Measurements from ENCODE around the gene AUTS2.
A peak's percentile ranks its signal among the peaks of the same experiment; 100 is the strongest.

The AUTS2 gene

GRCh38 chr7:70053421-70053820 lies 455.1 kb downstream of the AUTS2 start:
- TF ChIP-seq ZNF10 (tag by site-specific recombination; IDR thresholded peaks at IDR 0.05) (no peak), ZNF148 (tag by site-specific recombination; IDR thresholded peaks at IDR 0.05; ENCODE audit: borderline replicate concordance) (no peak), ZNF629 (tag by site-specific recombination; IDR thresholded peaks at IDR 0.05) (0 out of 2 replicates have a peak, but pooled peaks have one; percentile 17), ZNF26 (tag by site-specific recombination; IDR thresholded peaks at IDR 0.05) (no peak)
- Histone ChIP-seq H3K36me3 (ENCODE audit: control insufficient read depth in 2 of 2, insufficient read depth in 1 of 2, low read length in 2 of 2) (no peaks in the 10 kb centered on the region), H3K9me3 (ENCODE audit: control insufficient read depth, insufficient read depth, low read depth, low read length) (no peaks in the 10 kb centered on the region), H3K4me3 (ENCODE audit: low read depth, low read length) (no peak overlapping the region), H3K27ac (ENCODE audit: extremely low read depth, low read depth, low read length) (no peak overlapping the region), H3K4me1 (ENCODE audit: control insufficient read depth, insufficient read depth, low read length) (peaks cover 21% of the 10 kb centered on the region)
- ChIA-PET POLR2A (no interaction called here), CTCF (interaction anchor here (0.6 to 2.5 kb wide), 7 partner anchors 9 to 645 kb away, joined by 3 to 14 read pairs (median 4); no protein-coding TSS in a partner anchor)

GRCh38 chr7:70053989-70054388 lies 455.7 kb downstream of the AUTS2 start:
- Histone ChIP-seq H3K4me1 (ENCODE audit: control insufficient read depth, insufficient read depth, low read length) (peaks cover 21% of the 10 kb centered on the region), H3K36me3 (ENCODE audit: control insufficient read depth in 2 of 2, insufficient read depth in 1 of 2, low read length in 2 of 2) (no peaks in the 10 kb centered on the region), H3K4me3 (ENCODE audit: low read depth, low read length) (no peak overlapping the region), H3K27ac (ENCODE audit: extremely low read depth, low read depth, low read length) (no peak overlapping the region), H3K9me3 (ENCODE audit: control insufficient read depth, insufficient read depth, low read depth, low read length) (no peaks in the 10 kb centered on the region)
- ChIA-PET POLR2A (no interaction called here), CTCF (interaction anchor here (0.6 to 2.5 kb wide), 3 partner anchors 12 to 107 kb away, joined by 3 to 14 read pairs (median 4); no protein-coding TSS in a partner anchor)
- TF ChIP-seq ZNF514 (tag by site-specific recombination; IDR thresholded peaks at IDR 0.05) (no peak), RBAK (tag by site-specific recombination; IDR thresholded peaks at IDR 0.05) (no peak), MZF1 (tag by site-specific recombination; IDR thresholded peaks at IDR 0.05; ENCODE audit: borderline replicate concordance) (no peak), ZNF449 (tag by site-specific recombination; IDR thresholded peaks at IDR 0.05) (no peak), GLI4 (tag by site-specific recombination; IDR thresholded peaks at IDR 0.05) (no peak), ZNF10 (tag by site-specific recombination; IDR thresholded peaks at IDR 0.05) (no peak), ZNF596 (tag by site-specific recombination; IDR thresholded peaks at IDR 0.05) (no peak), ZNF555 (tag by site-specific recombination; conservative IDR thresholded peaks at IDR 0.05) (no peak), GLI2 (tag by site-specific recombination; IDR thresholded peaks at IDR 0.05; ENCODE audit: borderline replicate concordance, low read depth) (no peak), ZBTB6 (tag by site-specific recombination; IDR thresholded peaks at IDR 0.05) (no peak), ZNF645 (tag by site-specific recombination; IDR thresholded peaks at IDR 0.05) (no peak), KLF10 (tag by site-specific recombination; IDR thresholded peaks at IDR 0.05) (no peak), ZNF175 (tag by site-specific recombination; IDR thresholded peaks at IDR 0.05) (no peak), ATF2 (tag by site-specific recombination; IDR thresholded peaks at IDR 0.05; ENCODE audit: low read depth) (no peak)
